T-helper 1 cell (primary cell): ENCODE data around the gene ENAH.
"Not testable (repeated sequence)": the region's sequence is repeated elsewhere in the genome, so short reads cannot be mapped to it uniquely, and the experiment has no call there.

Experiments
- DNase-seq, 5 donors: peaks; one replicate each; pipeline ENCODE4 v3.0.0-alpha.2; 2012 to 2020

Gene ENAH

DNA sequence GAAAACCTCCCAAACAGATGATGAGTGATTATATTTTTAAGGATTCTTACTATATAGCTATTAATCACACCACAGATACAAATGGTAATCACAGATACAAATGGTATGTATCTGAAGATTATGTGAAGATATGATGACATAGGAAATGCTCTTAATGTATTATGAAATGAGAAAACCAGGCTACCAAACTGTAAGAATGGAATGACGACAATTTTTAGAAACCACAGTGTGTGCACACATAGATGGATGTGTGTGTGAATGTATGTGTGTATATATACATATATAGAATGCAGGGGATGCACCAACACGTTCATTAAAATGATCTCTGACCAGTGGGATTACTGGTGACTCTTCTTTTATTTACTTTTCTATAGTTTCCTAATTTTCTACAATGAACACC, 21.5 kb upstream of the ENAH start:
- DNase-seq: no peak

DNA sequence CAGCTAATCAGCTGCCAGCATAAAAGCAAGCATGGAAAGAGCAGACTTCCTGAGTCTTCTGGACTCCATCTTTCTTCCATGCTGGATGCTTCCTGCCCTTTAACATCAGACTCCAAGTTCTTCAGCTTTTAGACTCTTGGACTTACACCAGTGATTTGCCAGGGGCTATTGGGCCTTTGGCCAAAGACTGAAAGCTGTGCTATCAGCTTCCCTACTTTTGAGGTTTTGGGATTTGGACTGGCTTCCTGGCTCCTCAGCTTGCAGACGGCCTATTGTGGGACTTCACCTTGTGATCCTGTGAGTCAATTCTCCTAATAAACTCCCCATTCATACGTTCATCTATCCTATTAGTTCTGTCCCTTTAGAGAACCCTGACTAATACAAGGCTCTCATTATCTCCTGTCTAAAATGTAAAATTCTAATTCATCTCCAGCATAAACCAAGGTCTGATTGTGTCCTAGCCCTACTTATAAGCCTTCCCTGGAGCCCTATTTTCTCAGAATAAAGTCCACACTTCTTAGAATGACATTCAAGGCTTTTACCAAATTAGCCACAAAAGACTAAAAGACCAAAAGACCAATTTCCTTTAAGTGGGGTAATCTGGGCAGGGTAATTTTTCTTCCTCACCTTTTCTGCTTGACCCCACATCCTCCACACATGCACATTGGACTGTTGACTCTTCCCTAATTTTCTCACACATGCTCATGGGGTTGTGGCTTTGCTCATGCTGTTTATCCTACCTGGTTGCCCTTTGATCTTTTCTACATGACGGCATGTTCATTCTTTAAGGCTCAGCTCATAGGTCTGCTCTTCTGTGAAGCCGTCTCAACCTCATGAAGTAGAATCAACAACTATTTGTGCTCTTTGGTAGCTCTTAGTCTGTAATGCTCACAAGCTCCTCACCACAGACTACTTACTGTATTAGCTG, 18.1 kb upstream of the ENAH start:
- DNase-seq: no peak

DNA sequence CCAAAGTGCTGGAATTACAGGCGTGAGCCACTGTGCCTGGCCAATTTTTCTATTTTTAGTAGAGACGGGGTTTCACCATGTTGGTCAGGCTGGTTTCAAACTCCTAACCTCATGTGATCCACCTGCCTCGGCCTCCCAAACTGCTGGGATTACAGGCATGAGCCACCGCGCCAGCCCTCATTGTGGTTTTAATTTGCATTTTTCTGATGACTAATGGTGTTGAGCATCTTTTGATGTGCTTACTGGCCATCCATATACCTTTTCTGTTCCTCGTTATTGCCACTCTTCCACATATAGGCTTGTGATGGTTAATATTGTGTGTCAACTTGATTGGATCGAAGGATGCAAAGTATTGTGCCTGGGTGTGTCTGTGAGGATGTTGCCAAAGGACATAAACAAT, 17.4 kb upstream of the ENAH start:
- DNase-seq: no peak

DNA sequence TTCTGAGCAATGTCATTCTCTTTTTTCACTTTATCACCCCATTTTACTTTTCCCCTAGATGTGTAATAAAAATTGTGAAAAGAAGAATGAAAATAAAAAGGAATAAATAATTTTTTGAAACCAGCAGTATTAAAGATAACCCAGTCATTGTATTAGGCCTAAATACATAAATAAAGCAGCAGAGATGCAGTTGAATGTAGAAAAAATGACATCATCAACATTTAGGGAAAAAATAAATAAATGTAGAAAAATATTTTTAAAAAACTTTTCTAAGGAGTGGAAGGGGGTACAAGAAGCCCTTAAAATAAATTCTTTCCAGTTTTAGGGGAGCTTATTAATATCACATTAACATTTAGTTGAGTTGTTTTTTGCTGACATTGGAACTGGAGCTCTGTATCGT, 15.3 kb upstream of the ENAH start:
- no peak for DNase-seq

DNA sequence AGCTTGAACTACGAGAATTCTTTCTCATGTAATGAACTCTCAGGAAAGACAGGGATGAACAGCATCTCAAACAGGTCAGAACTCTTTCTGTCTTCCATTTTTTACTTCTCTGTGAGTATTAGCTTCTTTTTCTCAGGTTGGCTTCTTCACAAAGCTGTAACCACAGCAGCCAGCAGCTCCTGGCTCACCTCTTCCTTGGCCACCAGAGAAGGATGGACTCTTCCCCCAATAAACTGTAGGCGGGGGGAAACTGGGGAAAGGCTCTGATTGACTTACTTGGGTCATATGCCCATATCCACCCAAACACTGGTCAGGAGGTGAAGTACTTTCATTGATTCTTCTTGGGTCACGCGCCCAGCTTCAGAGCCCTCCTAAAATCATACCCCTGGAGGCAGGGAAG, 14.4 kb upstream of the ENAH start:
- no peak for DNase-seq

DNA sequence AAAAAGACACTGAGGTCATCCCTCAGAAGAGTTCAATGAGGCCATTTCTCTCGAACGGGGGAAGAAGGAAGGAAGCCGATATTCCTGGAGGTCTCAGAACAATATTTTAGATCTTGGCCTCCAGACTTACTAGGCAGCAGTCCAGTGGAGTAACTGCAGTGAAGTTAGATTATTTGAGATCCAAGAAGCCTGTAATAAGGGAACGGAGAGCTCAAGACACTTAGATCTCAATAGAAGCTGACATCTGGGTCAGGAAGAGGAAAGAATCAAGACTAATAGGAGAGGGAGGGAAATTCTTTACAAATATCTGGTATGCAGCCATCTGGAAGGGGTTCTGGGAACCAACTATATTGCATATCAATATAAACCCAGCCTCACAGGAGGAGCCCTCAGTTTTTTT, 13.6 kb upstream of the ENAH start:
- DNase-seq: no peak

DNA sequence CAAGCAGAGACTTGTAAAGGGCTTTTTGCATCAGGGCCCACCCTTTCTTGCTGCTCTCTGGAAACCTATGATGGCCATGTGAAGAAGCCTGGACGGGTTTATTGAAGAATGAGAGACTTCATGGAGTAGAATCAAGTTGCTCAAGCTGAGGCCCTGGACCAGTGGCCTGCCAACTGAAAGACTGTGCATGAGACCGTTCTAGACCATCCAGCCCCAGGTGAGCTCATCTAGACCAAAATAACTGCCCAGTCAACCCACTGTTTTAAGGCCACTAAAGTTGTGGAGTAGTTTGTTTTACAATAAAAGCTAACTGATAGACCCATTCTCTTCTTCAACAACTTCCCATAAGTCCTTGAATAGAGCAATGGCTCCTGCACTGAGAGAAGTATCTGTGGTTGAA, 11.8 kb upstream of the ENAH start:
- DNase-seq: no peak

DNA sequence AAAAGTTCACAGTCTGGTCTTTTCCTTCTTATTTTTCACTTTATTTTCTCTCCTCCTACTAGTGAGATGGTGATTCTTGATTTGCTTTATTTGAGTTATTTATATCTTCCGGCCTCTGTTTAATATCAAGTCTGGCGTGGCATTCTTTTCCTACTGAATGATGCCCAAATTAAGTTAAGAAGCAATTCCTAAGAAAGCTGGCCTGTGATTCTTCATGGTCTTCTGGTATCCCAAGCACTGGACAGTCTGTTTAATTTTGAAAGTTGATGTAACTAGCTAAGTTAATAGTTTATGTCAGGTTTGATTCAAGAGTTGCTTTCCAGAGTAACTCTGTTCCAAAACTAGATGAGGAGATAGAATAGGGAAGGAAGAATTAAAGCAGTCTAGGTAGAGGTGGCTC, 9.2 kb upstream of the ENAH start:
- no peak for DNase-seq

DNA sequence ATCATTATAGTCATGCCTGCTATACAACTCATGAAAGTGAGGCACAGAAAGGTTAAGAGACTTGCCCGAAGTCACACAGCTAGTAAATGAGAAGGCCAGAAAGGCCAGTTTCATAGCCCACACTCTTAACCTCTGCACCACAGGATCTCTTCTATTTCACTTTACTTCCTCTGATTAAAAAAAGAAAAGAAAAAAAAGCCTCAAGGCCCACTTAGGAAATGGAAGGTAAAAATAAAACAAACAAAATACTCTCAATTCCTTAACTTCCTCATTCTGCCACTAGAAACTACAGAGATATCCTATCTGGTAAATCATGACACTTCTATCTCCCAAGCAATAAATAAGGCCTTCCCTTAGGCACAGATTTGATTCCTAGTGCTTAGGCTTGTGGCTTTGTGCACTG, 7.6 kb upstream of the ENAH start:
- no peak for DNase-seq

DNA sequence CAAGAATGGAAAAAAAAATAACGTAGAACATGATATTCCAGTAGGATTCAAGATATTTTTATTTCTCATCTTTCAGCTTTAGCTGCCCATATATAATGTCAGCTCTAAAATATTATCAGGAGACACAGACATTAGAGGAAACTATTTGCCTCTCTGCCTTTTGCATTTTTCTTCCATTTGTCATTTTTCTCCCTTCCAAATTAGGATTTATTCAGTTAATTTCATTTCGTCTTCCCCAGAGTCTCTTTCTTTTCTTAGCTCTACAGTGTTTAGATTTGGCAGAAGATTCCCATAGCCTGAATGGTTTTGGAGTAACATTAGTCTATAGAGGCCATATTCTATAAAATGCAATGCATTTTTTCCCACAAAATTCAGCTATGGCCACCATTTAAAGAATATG, 5.1 kb upstream of the ENAH start:
- no peak for DNase-seq

DNA sequence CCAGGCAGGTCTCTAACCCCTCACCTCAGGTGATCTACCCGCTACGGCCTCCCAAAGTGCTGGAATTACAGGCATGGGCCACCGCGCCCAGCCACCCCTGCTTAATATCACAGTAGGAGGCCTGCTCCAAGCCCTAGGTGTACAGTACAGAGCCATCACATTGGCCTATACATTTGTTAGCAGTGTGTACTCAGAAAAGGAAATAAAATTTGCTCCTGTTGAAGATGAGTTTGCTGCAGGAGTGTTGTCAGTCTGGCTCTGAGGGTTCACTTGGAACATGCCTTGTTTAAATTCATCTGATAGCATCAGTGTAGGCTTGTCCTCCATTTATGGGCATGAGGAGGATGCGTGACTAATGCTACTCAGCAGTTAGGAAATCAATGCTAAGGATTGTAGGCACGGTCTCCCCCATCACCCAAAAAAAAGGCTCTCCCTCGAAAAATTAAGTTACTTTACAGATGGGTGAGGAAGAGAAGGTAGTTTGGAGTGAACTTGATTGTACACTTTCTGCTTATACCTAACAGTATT, 4.6 kb upstream of the ENAH start:
- DNase-seq: no peak

DNA sequence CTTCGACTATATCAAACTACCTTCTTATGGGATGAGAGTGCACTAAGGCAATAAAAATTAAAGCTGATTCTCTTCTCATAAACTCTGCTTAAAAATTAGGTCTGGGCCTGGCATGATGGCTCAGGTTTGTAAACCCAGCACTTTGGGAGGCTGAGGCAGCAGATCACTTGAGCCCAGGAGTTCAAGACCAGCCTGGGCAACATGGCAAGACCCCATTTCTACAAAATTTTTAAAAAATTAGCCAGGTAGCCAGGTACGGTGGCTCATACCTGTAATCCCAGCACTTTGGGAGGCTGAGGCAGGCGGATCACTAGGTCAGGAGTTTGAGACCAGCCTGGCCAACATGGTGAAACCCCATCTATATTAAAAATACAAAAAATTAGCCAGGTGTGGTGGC, 3.3 kb upstream of the ENAH start:
- not testable (repeated sequence) for DNase-seq

DNA sequence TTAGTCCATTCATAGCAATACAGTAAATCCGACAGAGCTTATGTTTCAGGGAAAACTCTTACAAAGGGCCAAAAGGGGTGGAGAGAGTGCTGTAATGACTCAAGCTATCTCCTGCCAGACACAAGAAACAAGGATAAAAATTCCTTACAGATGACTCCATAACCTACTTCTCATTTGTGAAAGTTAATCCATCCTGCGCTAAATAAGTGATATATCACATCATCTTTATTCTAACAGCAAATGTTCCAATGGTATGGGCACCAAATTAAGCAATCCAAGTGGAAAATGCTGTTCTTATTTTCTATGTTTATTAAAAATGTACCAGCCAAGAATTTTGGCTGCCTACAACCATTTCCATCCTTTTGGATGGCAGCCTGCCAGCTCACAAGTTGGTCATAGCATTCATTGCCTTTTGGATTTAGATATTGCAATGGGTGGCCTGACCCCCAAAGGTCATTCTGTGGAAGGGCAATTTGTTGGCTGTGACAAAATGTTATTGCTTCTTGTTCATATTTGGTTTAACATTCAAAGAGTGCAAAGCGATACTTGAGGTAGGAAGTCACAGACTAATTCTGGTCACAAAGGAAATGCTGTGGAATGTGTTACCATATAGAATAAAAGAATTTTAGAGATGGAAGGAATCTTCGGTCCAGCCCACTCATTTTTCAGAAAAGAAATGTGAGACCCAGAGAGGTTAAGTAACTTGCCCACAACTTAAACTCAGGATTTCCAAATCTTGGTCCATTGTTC, 2.8 kb upstream of the ENAH start:
- no peak for DNase-seq

DNA sequence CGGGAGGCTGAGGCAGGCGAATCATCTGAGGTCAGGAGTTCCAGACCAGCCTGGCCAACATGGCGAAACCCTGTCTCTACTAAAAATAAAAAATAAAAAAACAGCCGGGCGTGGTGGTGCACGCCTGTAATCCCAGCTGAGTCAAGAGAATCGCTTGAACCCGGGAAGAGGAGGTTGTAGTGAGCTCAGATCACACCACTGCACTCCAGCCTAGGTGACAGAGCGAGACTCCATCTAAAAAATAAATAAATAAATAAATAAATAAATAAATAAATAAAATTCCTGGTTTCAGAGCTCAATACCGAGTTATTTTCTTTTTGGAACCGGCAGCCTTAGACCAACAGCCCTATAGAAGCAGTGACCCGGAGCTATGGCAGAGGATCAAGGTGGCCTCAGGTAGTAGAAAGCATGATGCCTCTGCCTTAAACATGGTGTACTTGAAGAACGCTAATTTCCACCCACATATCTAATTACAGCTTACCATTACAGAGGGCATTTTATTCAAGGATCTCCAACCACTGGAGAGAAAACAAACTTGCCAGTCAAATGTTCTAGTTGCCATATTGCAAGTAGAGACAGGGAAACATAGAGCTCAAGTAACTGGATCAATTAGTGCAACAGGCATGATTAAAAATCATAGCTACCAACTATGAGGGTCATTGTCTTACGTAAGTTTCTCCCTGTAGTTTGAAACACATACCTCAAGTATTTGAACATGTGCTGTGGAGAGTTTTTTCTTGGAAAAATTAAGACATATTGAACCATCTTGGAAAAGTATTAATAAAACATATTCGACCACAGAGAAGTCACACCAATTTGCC, 2.0 kb upstream of the ENAH start:
- no peak for DNase-seq

DNA sequence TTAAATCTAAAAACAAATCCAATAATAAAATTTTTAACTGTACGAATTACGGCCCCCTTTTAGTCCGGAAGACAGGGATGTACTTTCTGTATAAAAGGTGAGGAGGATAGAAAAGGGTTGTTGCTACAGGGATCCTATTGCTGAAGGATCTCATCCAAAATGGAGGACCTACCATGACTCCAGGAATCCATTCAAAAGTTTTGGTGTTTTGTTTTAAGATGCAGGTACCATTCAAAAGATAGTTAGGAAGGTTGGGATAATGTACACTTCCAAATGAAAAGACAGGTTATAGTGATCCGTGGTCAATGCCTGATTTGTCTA, 1.3 kb upstream of the ENAH start:
- DNase-seq: no peak

DNA sequence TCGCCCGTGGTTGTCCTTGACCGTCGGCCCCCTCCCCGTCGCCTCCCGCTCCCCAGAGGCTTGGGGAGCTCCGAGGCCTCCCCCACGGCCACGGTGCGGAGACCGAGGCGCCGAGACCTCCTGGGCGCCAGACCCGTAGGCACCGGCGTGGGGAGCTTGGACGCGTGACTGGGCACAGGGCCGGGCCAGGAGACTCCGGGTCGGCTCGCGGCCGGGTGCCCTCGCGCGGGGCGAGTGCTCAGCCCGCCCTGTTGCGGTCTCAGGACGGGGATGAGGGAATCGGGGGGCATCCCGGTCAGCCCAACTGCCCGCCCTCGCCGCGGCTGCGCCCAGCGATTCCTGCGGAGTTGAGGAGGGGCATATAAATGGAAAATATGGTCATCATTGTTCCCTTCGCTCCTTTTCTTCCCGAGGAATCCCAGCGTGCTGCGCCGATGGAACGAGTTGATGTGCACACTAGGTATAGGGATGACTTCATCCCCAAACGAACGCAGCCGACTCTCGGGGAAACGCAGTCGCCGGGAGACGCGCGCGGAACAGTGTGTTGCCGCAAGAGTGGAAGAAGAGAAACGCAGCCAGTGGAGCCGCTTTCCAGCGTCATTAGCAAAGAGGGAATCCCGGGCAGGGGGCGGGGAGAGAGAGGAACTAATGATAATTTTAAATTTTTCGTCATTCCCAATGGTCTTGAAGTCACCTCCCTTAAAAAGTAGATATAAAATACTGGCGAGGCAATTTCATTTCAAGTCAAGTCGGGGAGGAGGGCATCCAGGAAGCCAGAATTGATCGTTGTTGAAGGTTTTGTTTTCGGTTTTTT, 747 bp upstream of the ENAH start:
- no peak for DNase-seq

DNA sequence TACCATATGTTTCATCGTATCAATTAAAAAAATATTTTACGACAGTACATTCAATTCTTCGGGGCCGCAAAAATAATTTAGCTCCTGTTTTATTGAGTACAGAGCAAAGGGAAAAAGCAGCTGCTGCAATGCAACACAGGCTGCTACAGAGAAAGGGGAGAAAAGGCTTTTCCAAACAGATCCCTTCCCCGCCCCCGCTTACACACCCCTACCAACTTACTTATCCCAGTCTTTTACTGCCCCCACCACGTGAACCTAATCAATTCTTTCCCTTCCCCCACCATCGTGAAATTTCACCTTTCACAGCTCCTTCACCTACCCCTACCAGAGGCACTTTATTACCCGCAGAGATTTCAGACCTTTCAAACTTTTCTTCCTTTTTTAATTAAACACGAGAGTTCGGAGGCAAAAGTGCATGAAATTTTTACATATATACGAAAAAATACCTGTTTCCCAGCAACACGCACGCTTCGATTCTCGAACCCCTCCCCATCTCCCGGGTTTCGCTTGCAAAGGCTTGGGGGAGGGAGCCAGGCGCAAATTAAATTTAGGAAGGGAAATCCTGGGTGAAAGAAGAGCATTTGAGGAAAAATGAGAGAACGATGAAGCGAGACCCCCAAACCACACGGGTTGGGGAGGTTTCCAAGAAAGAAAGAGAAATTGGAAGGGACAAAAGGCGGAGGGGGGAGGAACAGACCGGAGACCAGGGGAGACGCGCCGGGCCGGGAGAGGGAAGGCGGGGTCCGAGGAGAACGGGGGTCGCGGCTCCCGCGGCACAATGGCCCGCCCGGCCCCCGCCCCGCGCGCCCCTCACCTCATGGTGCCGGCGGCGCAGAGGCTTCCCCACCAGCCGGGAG, 823 bp downstream of the ENAH start:
- DNase-seq: no peak

DNA sequence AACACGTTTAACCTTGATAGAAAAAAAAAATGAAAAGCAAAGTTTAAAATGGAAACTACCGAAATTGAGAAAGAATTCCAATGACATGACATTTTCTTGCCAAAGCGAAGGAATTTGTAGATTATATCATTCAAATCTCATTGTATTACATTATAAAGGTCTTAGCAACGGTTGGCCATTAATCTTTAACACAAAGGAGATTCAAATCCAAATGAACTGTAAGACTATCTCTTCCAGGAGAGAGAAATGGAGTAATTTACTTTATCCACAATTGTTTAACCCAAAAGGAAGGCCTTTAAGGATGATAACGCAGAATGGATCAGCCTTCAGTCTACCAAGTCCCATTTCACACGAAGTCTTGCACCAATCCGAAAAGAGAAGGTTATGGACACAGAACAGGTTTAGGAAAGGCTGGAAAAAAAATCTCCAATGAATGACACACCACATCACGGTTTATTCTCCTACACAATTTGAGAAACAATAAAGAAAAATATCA, 1.5 kb downstream of the ENAH start:
- DNase-seq: no peak

DNA sequence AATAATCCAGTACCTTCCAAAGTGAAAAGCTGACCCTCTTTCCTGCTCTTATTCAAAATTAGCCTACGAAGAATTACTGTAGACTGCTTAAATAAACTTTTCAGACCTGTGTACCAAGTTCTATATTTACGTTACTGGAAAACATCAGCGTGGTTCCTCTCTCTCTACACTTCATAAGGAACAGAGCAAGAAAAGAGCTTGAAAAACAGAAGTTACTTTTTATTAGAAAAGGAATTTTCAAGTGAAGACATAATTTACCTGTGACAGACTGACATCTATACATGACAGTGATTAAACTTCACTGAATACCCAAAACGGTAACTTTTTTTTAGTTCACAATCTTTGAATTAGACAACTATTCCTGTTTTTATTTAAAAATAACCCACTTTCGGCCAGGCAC, 2.7 kb downstream of the ENAH start:
- no peak for DNase-seq

DNA sequence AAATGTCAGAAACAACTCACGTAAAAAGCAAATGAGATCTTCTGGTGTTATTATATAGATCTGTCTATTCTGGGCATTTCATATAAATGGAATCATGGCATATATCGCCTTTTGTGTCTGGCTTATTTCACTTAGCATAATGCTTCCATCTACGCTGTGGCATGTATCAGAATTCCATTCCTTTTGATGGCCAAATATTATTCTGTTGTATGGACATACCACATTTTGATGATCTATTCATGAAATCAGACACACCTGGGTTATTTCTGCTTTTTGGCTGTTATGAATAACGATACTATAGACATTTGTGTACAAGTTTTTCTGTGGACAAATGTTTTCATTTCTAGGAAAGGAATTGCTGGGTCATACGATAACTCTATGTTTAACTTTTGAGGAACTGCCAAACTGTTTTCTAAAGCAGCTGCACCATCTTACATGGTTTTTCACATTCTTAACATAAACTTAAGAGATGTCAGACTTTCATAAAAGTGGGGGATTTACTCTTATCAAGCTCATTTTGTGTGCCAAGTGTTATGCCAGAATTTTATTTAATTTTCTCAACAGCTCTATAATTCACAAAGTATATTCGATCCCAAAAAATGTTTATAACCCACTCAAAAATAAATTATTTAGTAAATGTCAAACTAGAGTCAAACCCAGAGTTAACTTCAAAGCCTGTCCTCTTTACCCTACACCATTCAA, 7.6 kb downstream of the ENAH start:
- no peak for DNase-seq

DNA sequence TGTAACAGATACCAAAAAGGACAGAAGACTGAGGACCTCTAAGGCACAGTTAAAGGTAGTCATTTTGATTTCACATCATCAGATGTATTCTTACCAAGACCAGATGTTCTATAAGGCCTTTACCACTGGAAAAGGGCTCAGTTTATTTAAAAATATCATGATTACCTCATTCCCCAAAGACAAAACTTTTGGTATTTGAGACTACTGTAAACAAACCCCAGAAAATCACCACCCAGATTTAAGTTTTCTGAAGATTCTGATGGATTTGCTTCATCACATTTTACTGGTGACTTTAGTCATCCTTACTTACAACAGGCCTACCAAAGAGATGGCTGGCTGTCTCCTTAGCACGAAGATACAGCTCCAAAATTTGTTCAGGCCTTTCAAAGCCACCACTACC, 8.3 kb downstream of the ENAH start:
- no peak for DNase-seq
